A673 (cell line): Measurements from ENCODE around the gene CROCC2. TPM values are rescaled to one million over a fixed set of nuclear protein-coding genes. Genes with fewer than 3 reads are reported as not detected.

Experiments used
- BruUV-seq: library from RNA; stranded (reverse); fragments of 400-500 nt; replicated peaks from 2 replicates; lab custom pipeline; 2021; lab: Mats Ljungman, UMichigan
- CTCF ChIA-PET: fragments of 300-600 bp; sonication (Branson Sonifier 250); formaldehyde crosslinking; loops from one replicate; lab custom pipeline; 2022; ENCODE audit warnings: antibody characterized with exemption; lab: Charles Lee
- POLR2A ChIA-PET: fragments of 300-600 bp; sonication (Branson Sonifier 250); formaldehyde crosslinking; loops from one replicate; lab custom pipeline; 2022; ENCODE audit warnings: antibody characterized with exemption; ENCODE audit not compliant: low non-redundant PET; lab: Charles Lee
- DNase-seq: peaks from one replicate; pipeline ENCODE4 v3.0.0-alpha.2; 2015; ENCODE audit warnings: low spot score
- H3K27ac ChIP-seq: fragments of 200-600 bp; sonication (generic); 2 replicates; pipeline ENCODE4 v1.5.1; 2016; ENCODE audit warnings: mixed run types, low read depth, mild to moderate bottlenecking, mixed read lengths, antibody characterized with exemption, low read length; ENCODE audit not compliant: poor library complexity, severe bottlenecking
- H3K27me3 ChIP-seq: fragments of 200-600 bp; sonication (generic); replicated peaks from 2 replicates; pipeline ENCODE4 v1.6.1; 2017; ENCODE audit warnings: mixed run types, low read depth, mild to moderate bottlenecking, mixed read lengths, antibody characterized with exemption, low read length; ENCODE audit not compliant: insufficient read depth, poor library complexity
- H3K36me3 ChIP-seq: fragments of 200-600 bp; sonication (generic); 2 replicates; pipeline ENCODE4 v1.6.1; 2016; ENCODE audit warnings: mixed run types, mild to moderate bottlenecking, mixed read lengths, antibody characterized with exemption, low read length; ENCODE audit not compliant: insufficient read depth, poor library complexity, severe bottlenecking
- H3K4me1 ChIP-seq: fragments of 200-600 bp; sonication (generic); 2 replicates; pipeline ENCODE4 v1.6.1; 2017; ENCODE audit warnings: mixed run types, mild to moderate bottlenecking, mixed read lengths, antibody characterized with exemption, low read length; ENCODE audit not compliant: insufficient read depth, poor library complexity, severe bottlenecking
- H3K4me3 ChIP-seq: fragments of 200-600 bp; sonication (generic); 2 replicates; pipeline ENCODE4 v1.5.1; 2016; ENCODE audit warnings: low read depth, mixed run types, mild to moderate bottlenecking, mixed read lengths, low read length; ENCODE audit not compliant: poor library complexity, severe bottlenecking
- H3K9me3 ChIP-seq: fragments of 200-600 bp; sonication (generic); 2 replicates; pipeline ENCODE4 v1.6.1; 2016; ENCODE audit warnings: mixed run types, low read depth, mild to moderate bottlenecking, mixed read lengths, antibody characterized with exemption, low read length; ENCODE audit not compliant: poor library complexity, severe bottlenecking
- CTCF ChIP-seq: fragments of 300-800, 200-600 bp; sonication (generic); conservative IDR thresholded peaks from 2 replicates; pipeline ENCODE4 v1.5.1; 2017; ENCODE audit warnings: low read depth, mild to moderate bottlenecking, antibody characterized with exemption, low read length, moderate library complexity, mixed read lengths
- EZH2 ChIP-seq: fragments of 200-600 bp; sonication (generic); IDR thresholded peaks from 2 replicates; pipeline ENCODE4 v1.6.1; 2017; ENCODE audit warnings: borderline replicate concordance, low read depth, mild to moderate bottlenecking, mixed read lengths, antibody characterized with exemption, low read length; ENCODE audit not compliant: poor library complexity, severe bottlenecking
- intact Hi-C: fragments of 100-400 bp; cut with micrococcal nuclease; formaldehyde crosslinking; loops from one replicate; pipeline ENCODE4 v1.10.0; 2022; ENCODE audit not compliant: unreplicated experiment
- total RNA-seq: library from RNA; stranded (reverse); gene quantifications from 2 replicates; pipeline ENCODE4 v1.2.3, GENCODE V29; 2021

The CROCC2 gene
- total RNA-seq, 1 experiment from 2014 or later: not detected

- Histone ChIP-seq H3K27ac (no peak overlapping the region), H3K36me3 (no peaks in the 10 kb centered on the region), H3K9me3 (no peaks in the 10 kb centered on the region), H3K4me1 (no peaks in the 10 kb centered on the region), H3K4me3 (no peak overlapping the region), H3K27me3 (no peaks in the 10 kb centered on the region)
- BruUV-seq: no TSS peak
- DNase-seq: no peak
- POLR2A ChIA-PET: no interaction called here
- TF ChIP-seq CTCF (no peak), EZH2 (no peak)
- intact Hi-C loops: no loop called here
- CTCF ChIA-PET: no interaction called here
These were observed 23.4 kb downstream of the CROCC2 start for GRCh38 chr2:240929364-240930095.

- ChIA-PET CTCF (no interaction called here), POLR2A (no interaction called here)
- no peak overlapping the region for H3K4me3 ChIP-seq
- intact Hi-C loops: no loop called here
- DNase-seq: no peak
- H3K4me1 ChIP-seq: no peaks in the 10 kb centered on the region
- BruUV-seq: no TSS peak
- H3K36me3 ChIP-seq: no peaks in the 10 kb centered on the region
- H3K9me3 ChIP-seq: no peaks in the 10 kb centered on the region
- no peak overlapping the region for H3K27ac ChIP-seq
- TF ChIP-seq CTCF (no peak), EZH2 (no peak)
- no peaks in the 10 kb centered on the region for H3K27me3 ChIP-seq
These were observed 24.0 kb downstream of the CROCC2 start for GRCh38 chr2:240930096-240930630.

- intact Hi-C loops: no loop called here
- CTCF ChIA-PET: no interaction called here
These were observed 24.6 kb downstream of the CROCC2 start for GRCh38 chr2:240930631-240931318.

More at GRCh38 chr2:240930631-240931318, 24.6 kb downstream of the CROCC2 start:
- Histone ChIP-seq H3K27me3 (no peaks in the 10 kb centered on the region), H3K27ac (no peak overlapping the region), H3K4me1 (no peaks in the 10 kb centered on the region), H3K4me3 (no peak overlapping the region), H3K9me3 (no peaks in the 10 kb centered on the region), H3K36me3 (no peaks in the 10 kb centered on the region)
- DNase-seq: no peak
- POLR2A ChIA-PET: no interaction called here
- no TSS peak for BruUV-seq
- TF ChIP-seq CTCF (no peak), EZH2 (no peak)
